UCSD-AML1 (cell line): ENCODE data around the gene DUSP14.

ENCODE experiments used
- DNase-seq: peaks from one replicate; lab custom pipeline; 2025; ENCODE audit not compliant: unreplicated experiment; lab: John Stamatoyannopoulos, UW

DUSP14 gene

GRCh38 chr17:37512442-37513068 is 22.9 kb downstream of the DUSP14 start:
- DNase-seq: no peak

GRCh38 chr17:37513711-37514110 is 24.0 kb downstream of the DUSP14 start:
- DNase-seq: no peak

- no peak for DNase-seq
Measured at GRCh38 chr17:37516127-37516571, 26.5 kb downstream of the DUSP14 start.

GRCh38 chr17:37517881-37518280 is 28.2 kb downstream of the DUSP14 start:
- no peak for DNase-seq

- no peak for DNase-seq
Measured at GRCh38 chr17:37518826-37519225, 29.1 kb downstream of the DUSP14 start.

- peak; percentile 20 for DNase-seq
Measured at GRCh38 chr17:37519251-37519985, 29.7 kb downstream of the DUSP14 start.

GRCh38 chr17:37520174-37520573 is 30.5 kb downstream of the DUSP14 start:
- DNase-seq: no peak

- no peak for DNase-seq
Measured at GRCh38 chr17:37521821-37522220, 32.1 kb downstream of the DUSP14 start.

- DNase-seq: no peak
Measured at GRCh38 chr17:37523715-37524219, 34.1 kb downstream of the DUSP14 start.

- DNase-seq: no peak
Measured at GRCh38 chr17:37527249-37527851, 37.7 kb downstream of the DUSP14 start.

GRCh38 chr17:37530420-37530819 is 40.7 kb downstream of the DUSP14 start:
- DNase-seq: no peak

GRCh38 chr17:37532756-37533155 is 43.1 kb downstream of the DUSP14 start:
- no peak for DNase-seq

- no peak for DNase-seq
Measured at GRCh38 chr17:37535906-37536305, 46.2 kb downstream of the DUSP14 start.

GRCh38 chr17:37538981-37539659 is 49.4 kb downstream of the DUSP14 start:
- DNase-seq: no peak

- DNase-seq: no peak
Measured at GRCh38 chr17:37541880-37542660, 52.4 kb downstream of the DUSP14 start.

- no peak for DNase-seq
Measured at GRCh38 chr17:37543637-37544052, 54.0 kb downstream of the DUSP14 start.

- no peak for DNase-seq
Measured at GRCh38 chr17:37545486-37545885, 55.8 kb downstream of the DUSP14 start.

GRCh38 chr17:37546302-37546701 is 56.6 kb downstream of the DUSP14 start:
- no peak for DNase-seq

- DNase-seq: no peak
Measured at GRCh38 chr17:37547986-37548385, 58.3 kb downstream of the DUSP14 start.

- no peak for DNase-seq
Measured at GRCh38 chr17:37551788-37552187, 62.1 kb downstream of the DUSP14 start.
